ENCODE results near the gene LANCL1.

GRCh38 chr2:210412660-210413059 lies 63.9 kb downstream of the LANCL1 start:
- TF ChIP-seq, protein P1, sequence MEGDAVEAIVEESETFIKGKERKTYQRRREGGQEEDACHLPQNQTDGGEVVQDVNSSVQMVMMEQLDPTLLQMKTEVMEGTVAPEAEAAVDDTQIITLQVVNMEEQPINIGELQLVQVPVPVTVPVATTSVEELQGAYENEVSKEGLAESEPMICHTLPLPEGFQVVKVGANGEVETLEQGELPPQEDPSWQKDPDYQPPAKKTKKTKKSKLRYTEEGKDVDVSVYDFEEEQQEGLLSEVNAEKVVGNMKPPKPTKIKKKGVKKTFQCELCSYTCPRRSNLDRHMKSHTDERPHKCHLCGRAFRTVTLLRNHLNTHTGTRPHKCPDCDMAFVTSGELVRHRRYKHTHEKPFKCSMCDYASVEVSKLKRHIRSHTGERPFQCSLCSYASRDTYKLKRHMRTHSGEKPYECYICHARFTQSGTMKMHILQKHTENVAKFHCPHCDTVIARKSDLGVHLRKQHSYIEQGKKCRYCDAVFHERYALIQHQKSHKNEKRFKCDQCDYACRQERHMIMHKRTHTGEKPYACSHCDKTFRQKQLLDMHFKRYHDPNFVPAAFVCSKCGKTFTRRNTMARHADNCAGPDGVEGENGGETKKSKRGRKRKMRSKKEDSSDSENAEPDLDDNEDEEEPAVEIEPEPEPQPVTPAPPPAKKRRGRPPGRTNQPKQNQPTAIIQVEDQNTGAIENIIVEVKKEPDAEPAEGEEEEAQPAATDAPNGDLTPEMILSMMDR (conservative IDR thresholded peaks at IDR 0.05 in 1 of 2, IDR thresholded peaks at IDR 0.05 in 1 of 2; ENCODE audit: extremely low read depth in 1 of 2, insufficient read depth in 1 of 2, low read depth in 1 of 2, low read length in 2 of 2), result no peak
- TF ChIP-seq EZH2 (IDR thresholded peaks at IDR 0.05; ENCODE audit: borderline replicate concordance, low read length), result no peak

All from mammary epithelial cell (primary cell).